ENCODE measurements around the gene ADNP.

ADNP gene

GRCh38 chr20:50859161-50859560, 72.1 kb downstream of the ADNP start:
- no peak overlapping the region for H3K27ac ChIP-seq
- no peak overlapping the region for H3K4me3 ChIP-seq
- no peak for TF ChIP-seq POLR2AphosphoS5 (IDR thresholded peaks at IDR 0.05; ENCODE audit: borderline replicate concordance, low read depth, low read length)
- TF ChIP-seq EZH2 (IDR thresholded peaks at IDR 0.05) = no peak
- no peak for TF ChIP-seq FOXP2 (optimal IDR thresholded peaks at IDR 0.05; ENCODE audit: control extremely low read depth, extremely low read length, insufficient read depth)
- DNase-seq (ENCODE audit: low read depth, low spot score) = no peak
- H3K36me3 ChIP-seq (ENCODE audit: insufficient read depth, low read length) = no peaks in the 10 kb centered on the region
- no peaks in the 10 kb centered on the region for H3K9me3 ChIP-seq (ENCODE audit: low read depth, low read length)
- H3K9ac ChIP-seq (ENCODE audit: insufficient read length) = no peak overlapping the region

DNA sequence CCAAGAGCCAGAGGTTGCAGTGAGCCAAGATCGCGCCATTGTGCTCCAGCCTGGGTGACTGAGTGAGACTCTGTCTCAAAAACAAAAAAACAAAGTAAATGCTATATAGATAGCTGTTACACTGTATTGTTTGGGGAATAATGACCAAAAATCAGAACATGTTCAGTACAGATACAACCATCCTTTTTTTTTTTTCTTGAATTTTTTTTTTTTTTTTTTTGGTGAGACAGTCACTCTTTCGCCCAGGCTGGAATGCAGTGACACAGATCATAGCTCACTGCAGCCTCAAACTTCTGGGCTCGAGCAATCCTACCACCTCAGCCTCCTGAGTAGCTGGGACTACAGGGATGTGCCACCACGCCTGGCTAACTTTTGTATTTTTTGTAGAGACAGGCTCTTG, 72.7 kb downstream of the ADNP start:
- H3K9ac ChIP-seq (ENCODE audit: insufficient read length) = no peak overlapping the region
- no peak overlapping the region for H3K4me3 ChIP-seq
- H3K9me3 ChIP-seq (ENCODE audit: low read depth, low read length) = no peaks in the 10 kb centered on the region
- no peak for DNase-seq (ENCODE audit: low read depth, low spot score)
- no peaks in the 10 kb centered on the region for H3K36me3 ChIP-seq (ENCODE audit: insufficient read depth, low read length)
- no peak overlapping the region for H3K27ac ChIP-seq
- TF ChIP-seq FOXP2 (optimal IDR thresholded peaks at IDR 0.05; ENCODE audit: control extremely low read depth, extremely low read length, insufficient read depth) (no peak), EZH2 (IDR thresholded peaks at IDR 0.05) (no peak), POLR2AphosphoS5 (IDR thresholded peaks at IDR 0.05; ENCODE audit: borderline replicate concordance, low read depth, low read length) (no peak)

DNA sequence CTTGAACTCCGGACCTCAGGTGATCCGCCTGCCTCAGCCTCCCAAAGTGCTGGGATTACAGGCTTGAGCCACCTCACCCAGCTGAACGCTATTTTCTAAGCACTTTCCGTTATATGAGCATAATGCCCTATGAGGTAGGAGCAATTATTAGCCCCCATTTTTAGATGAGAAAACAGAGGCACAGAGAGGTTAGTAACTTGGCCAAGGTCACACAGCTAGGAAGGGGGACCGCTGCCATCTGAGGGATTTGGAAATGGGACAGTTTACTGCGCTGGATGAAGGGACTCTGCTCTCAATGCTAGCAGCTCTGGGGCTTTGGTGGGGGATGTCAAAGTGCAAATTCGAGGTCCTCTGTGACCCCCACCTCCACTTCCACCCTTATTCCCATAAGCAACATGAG, 73.9 kb downstream of the ADNP start:
- Histone ChIP-seq H3K27ac (no peak overlapping the region), H3K4me3 (no peak overlapping the region), H3K9me3 (ENCODE audit: low read depth, low read length) (no peaks in the 10 kb centered on the region), H3K9ac (ENCODE audit: insufficient read length) (no peak overlapping the region), H3K36me3 (ENCODE audit: insufficient read depth, low read length) (no peaks in the 10 kb centered on the region)
- no peak for DNase-seq (ENCODE audit: low read depth, low spot score)
- TF ChIP-seq FOXP2 (optimal IDR thresholded peaks at IDR 0.05; ENCODE audit: control extremely low read depth, extremely low read length, insufficient read depth) (no peak), POLR2AphosphoS5 (IDR thresholded peaks at IDR 0.05; ENCODE audit: borderline replicate concordance, low read depth, low read length) (no peak), EZH2 (IDR thresholded peaks at IDR 0.05) (no peak)

DNA sequence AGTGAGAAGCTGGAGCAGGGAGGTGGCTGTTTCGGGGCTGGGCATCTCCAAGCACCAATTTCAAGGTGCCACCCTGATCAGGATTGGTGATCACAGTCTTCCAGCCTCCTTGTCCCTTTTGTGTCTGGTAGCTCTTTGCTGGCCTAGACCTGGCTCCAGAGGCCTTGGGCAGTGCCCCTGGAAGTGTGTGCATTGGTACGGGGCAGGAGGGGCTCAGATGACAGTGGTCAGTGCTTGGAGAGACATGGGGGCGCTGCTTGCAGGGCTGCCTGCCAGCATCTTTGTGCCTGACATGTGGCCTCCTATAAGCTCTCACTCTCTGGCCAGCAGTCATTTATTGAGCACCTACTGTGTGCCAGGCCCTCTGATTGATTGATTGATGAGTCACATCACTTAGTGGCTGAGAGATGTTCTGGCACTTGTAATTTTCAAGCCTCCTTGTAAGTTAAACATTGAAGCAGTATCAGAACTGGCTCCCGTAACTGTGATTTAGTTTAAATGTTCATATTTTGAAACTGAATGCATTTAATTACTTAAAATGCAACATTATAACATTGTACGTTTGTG, 74.7 kb downstream of the ADNP start:
- Histone ChIP-seq H3K4me3 (no peak overlapping the region), H3K27ac (no peak overlapping the region), H3K36me3 (ENCODE audit: insufficient read depth, low read length) (no peaks in the 10 kb centered on the region), H3K9me3 (ENCODE audit: low read depth, low read length) (no peaks in the 10 kb centered on the region), H3K9ac (ENCODE audit: insufficient read length) (no peak overlapping the region)
- TF ChIP-seq FOXP2 (optimal IDR thresholded peaks at IDR 0.05; ENCODE audit: control extremely low read depth, extremely low read length, insufficient read depth) (no peak), EZH2 (IDR thresholded peaks at IDR 0.05) (no peak), POLR2AphosphoS5 (IDR thresholded peaks at IDR 0.05; ENCODE audit: borderline replicate concordance, low read depth, low read length) (no peak)
- DNase-seq (ENCODE audit: low read depth, low spot score) = no peak

GRCh38 chr20:50855498-50856474, 75.5 kb downstream of the ADNP start:
- TF ChIP-seq EZH2 (IDR thresholded peaks at IDR 0.05) (no peak), POLR2AphosphoS5 (IDR thresholded peaks at IDR 0.05; ENCODE audit: borderline replicate concordance, low read depth, low read length) (no peak), FOXP2 (optimal IDR thresholded peaks at IDR 0.05; ENCODE audit: control extremely low read depth, extremely low read length, insufficient read depth) (no peak)
- Histone ChIP-seq H3K36me3 (ENCODE audit: insufficient read depth, low read length) (no peaks in the 10 kb centered on the region), H3K9ac (ENCODE audit: insufficient read length) (no peak overlapping the region), H3K9me3 (ENCODE audit: low read depth, low read length) (no peaks in the 10 kb centered on the region), H3K4me3 (no peak overlapping the region), H3K27ac (no peak overlapping the region)
- DNase-seq (ENCODE audit: low read depth, low spot score) = no peak

- Histone ChIP-seq H3K4me3 (no peak overlapping the region), H3K36me3 (ENCODE audit: insufficient read depth, low read length) (no peaks in the 10 kb centered on the region), H3K9ac (ENCODE audit: insufficient read length) (no peak overlapping the region), H3K9me3 (ENCODE audit: low read depth, low read length) (no peaks in the 10 kb centered on the region), H3K27ac (no peak overlapping the region)
- no peak for TF ChIP-seq EZH2 (IDR thresholded peaks at IDR 0.05)
- no peak for TF ChIP-seq POLR2AphosphoS5 (IDR thresholded peaks at IDR 0.05; ENCODE audit: borderline replicate concordance, low read depth, low read length)
- no peak for TF ChIP-seq FOXP2 (optimal IDR thresholded peaks at IDR 0.05; ENCODE audit: control extremely low read depth, extremely low read length, insufficient read depth)
- DNase-seq (ENCODE audit: low read depth, low spot score) = no peak
Measured at GRCh38 chr20:50854506-50855249, 76.6 kb downstream of the ADNP start.

GRCh38 chr20:50852085-50852484, 79.2 kb downstream of the ADNP start:
- Histone ChIP-seq H3K27ac (no peak overlapping the region), H3K9me3 (ENCODE audit: low read depth, low read length) (no peaks in the 10 kb centered on the region), H3K9ac (ENCODE audit: insufficient read length) (no peak overlapping the region), H3K36me3 (ENCODE audit: insufficient read depth, low read length) (no peaks in the 10 kb centered on the region), H3K4me3 (no peak overlapping the region)
- TF ChIP-seq POLR2AphosphoS5 (IDR thresholded peaks at IDR 0.05; ENCODE audit: borderline replicate concordance, low read depth, low read length) (no peak), FOXP2 (optimal IDR thresholded peaks at IDR 0.05; ENCODE audit: control extremely low read depth, extremely low read length, insufficient read depth) (no peak), EZH2 (IDR thresholded peaks at IDR 0.05) (no peak)
- no peak for DNase-seq (ENCODE audit: low read depth, low spot score)

DNA sequence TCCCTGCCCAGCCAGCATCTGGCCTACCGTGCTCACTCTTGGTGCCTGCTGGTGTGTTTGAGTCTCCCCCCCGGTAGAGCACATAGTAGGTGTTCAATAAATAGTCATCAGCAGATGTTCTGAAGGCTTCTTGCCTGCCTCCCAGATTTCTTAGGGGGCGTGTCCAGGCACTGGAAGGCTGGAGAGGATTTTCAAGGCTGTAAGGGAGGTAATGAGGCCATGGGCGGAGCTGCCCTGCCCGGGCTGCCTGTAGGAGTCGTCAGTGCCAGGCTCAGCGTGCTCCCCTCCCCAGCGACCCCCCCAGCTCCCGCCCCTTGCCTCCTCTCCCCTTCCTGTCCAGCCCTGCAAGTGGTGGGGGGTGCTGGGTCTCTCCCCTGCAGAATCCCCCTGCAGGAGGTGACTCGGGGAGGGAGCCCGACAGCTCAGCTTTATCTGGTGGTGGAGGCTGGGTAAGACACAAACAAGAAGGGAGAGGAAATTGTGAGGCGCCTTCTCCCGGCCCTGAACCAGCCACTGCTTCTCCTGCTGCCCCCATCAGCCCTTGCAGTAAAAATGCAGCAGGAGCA, 80.4 kb downstream of the ADNP start:
- Histone ChIP-seq H3K4me3 (no peak overlapping the region), H3K9me3 (ENCODE audit: low read depth, low read length) (no peaks in the 10 kb centered on the region), H3K9ac (ENCODE audit: insufficient read length) (no peak overlapping the region), H3K27ac (no peak overlapping the region), H3K36me3 (ENCODE audit: insufficient read depth, low read length) (no peaks in the 10 kb centered on the region)
- DNase-seq (ENCODE audit: low read depth, low spot score) = no peak
- TF ChIP-seq EZH2 (IDR thresholded peaks at IDR 0.05) (no peak), FOXP2 (optimal IDR thresholded peaks at IDR 0.05; ENCODE audit: control extremely low read depth, extremely low read length, insufficient read depth) (no peak), POLR2AphosphoS5 (IDR thresholded peaks at IDR 0.05; ENCODE audit: borderline replicate concordance, low read depth, low read length) (no peak)
